Liver (tissue), 9 donors: Measurements from ENCODE around the gene XXYLT1. TPM values are rescaled to one million over a fixed set of nuclear protein-coding genes. Genes with fewer than 3 reads are reported as not detected.

ENCODE experiments used
- DNase-seq: peaks from one replicate; pipeline ENCODE4 v3.0.0-alpha.2; 2017; ENCODE audit warnings: low spot score
- H3K27ac ChIP-seq, 2 donors: one replicate each; pipeline ENCODE4 v1.7.0; 2013; ENCODE audit warnings: inconsistent platforms in 2 of 2, low read length in 2 of 2, control low read depth in 1 of 2, low read depth in 1 of 2, mild to moderate bottlenecking in 1 of 2
- H3K27me3 ChIP-seq, 4 donors: one replicate each; pipeline versions ENCODE4 v1.6.1 to v1.7.0; 2013; ENCODE audit warnings: low read length in 3 of 4, inconsistent platforms in 1 of 4, mild to moderate bottlenecking in 1 of 4, moderate library complexity in 1 of 4; ENCODE audit not compliant: control insufficient read depth in 4 of 4, insufficient read depth in 4 of 4
- H3K36me3 ChIP-seq, 4 donors: one replicate each; pipeline versions ENCODE4 v1.6.1 to v1.7.0; 2013; ENCODE audit warnings: low read length in 3 of 4, mild to moderate bottlenecking in 3 of 4, low read depth in 1 of 4, moderate library complexity in 1 of 4; ENCODE audit not compliant: control insufficient read depth in 4 of 4, insufficient read depth in 3 of 4
- H3K4me1 ChIP-seq, 4 donors: one replicate each; pipeline versions ENCODE4 v1.6.1 to v1.7.0; 2013; ENCODE audit warnings: low read length in 3 of 4, mild to moderate bottlenecking in 3 of 4, moderate library complexity in 1 of 4; ENCODE audit not compliant: control insufficient read depth in 4 of 4, insufficient read depth in 4 of 4
- H3K4me3 ChIP-seq, 3 donors: one replicate each; pipeline versions ENCODE4 v1.6.1 to v1.7.0; 2013; ENCODE audit warnings: low read length in 3 of 3, control low read depth in 1 of 3, low read depth in 1 of 3, mild to moderate bottlenecking in 1 of 3
- H3K9ac ChIP-seq, 2 donors: one replicate each; pipeline ENCODE4 v1.7.0; 2013; ENCODE audit warnings: low read length in 2 of 2, mild to moderate bottlenecking in 2 of 2, moderate library complexity in 2 of 2, control low read depth in 1 of 2, low read depth in 1 of 2
- H3K9me3 ChIP-seq, 4 donors: one replicate each; pipeline versions ENCODE4 v1.6.1 to v1.7.0; 2013; ENCODE audit warnings: low read length in 3 of 4; ENCODE audit not compliant: control insufficient read depth in 4 of 4
- ATF3 ChIP-seq: IDR thresholded peaks from 2 replicates; pipeline ENCODE4 v1.6.1; 2016; ENCODE audit warnings: antibody characterized with exemption
- EGR1 ChIP-seq, 2 donors: IDR thresholded peaks; 2 replicates each; pipeline ENCODE4 v1.6.1; 2016 to 2018; ENCODE audit warnings: antibody characterized with exemption in 2 of 2, low read depth in 2 of 2
- FOXA1 ChIP-seq: IDR thresholded peaks from 2 replicates; pipeline ENCODE4 v1.6.1; 2016; ENCODE audit warnings: antibody characterized with exemption
- FOXA2 ChIP-seq: IDR thresholded peaks from 2 replicates; pipeline ENCODE4 v1.6.1; 2016; ENCODE audit warnings: antibody characterized with exemption
- GABPA ChIP-seq, 2 donors: IDR thresholded peaks in 1 of 2; conservative IDR thresholded peaks in 1 of 2; 2 replicates each; pipeline ENCODE4 v1.6.1; 2016; ENCODE audit warnings: antibody characterized with exemption in 2 of 2, mild to moderate bottlenecking in 1 of 2, moderate library complexity in 1 of 2
- HNF4A ChIP-seq, 2 donors: conservative IDR thresholded peaks; 2 replicates each; pipeline ENCODE4 v1.6.1; 2016; ENCODE audit warnings: antibody characterized with exemption in 2 of 2, mild to moderate bottlenecking in 2 of 2
- HNF4G ChIP-seq: IDR thresholded peaks from 2 replicates; pipeline ENCODE4 v1.6.1; 2016; ENCODE audit warnings: antibody characterized with exemption
- JUND ChIP-seq, 2 donors: IDR thresholded peaks; 2 replicates each; pipeline ENCODE4 v1.6.1; 2016; ENCODE audit warnings: antibody characterized with exemption in 2 of 2
- MAX ChIP-seq: IDR thresholded peaks from 2 replicates; pipeline ENCODE4 v1.6.1; 2016; ENCODE audit warnings: antibody characterized with exemption
- NR2F2 ChIP-seq: IDR thresholded peaks from 2 replicates; pipeline ENCODE4 v1.6.1; 2016; ENCODE audit warnings: antibody characterized with exemption
- RAD21 ChIP-seq, 2 donors: IDR thresholded peaks; 2 replicates each; pipeline ENCODE4 v1.6.1; 2016; ENCODE audit warnings: antibody characterized with exemption in 2 of 2, mild to moderate bottlenecking in 2 of 2
- REST ChIP-seq: IDR thresholded peaks from 2 replicates; pipeline ENCODE4 v1.6.1; 2016; ENCODE audit warnings: antibody characterized with exemption, mild to moderate bottlenecking
- RXRA ChIP-seq, 2 donors: IDR thresholded peaks; 2 replicates each; pipeline ENCODE4 v1.6.1; 2017 to 2018; ENCODE audit warnings: antibody characterized with exemption in 2 of 2, mild to moderate bottlenecking in 1 of 2
- SP1 ChIP-seq: IDR thresholded peaks from 2 replicates; pipeline ENCODE4 v1.6.1; 2018; ENCODE audit warnings: antibody characterized with exemption, mild to moderate bottlenecking
- TAF1 ChIP-seq: conservative IDR thresholded peaks from 2 replicates; pipeline ENCODE4 v1.6.1; 2016; ENCODE audit warnings: antibody characterized with exemption, mild to moderate bottlenecking
- YY1 ChIP-seq: IDR thresholded peaks from 2 replicates; pipeline ENCODE4 v1.6.1; 2016; ENCODE audit warnings: antibody characterized with exemption, mild to moderate bottlenecking
- WGBS: extraction: QIAGEN DNeasy Blood & Tissue Kit; methylation state at CpG from one replicate; pipeline ENCODE4 v1.1.7; 2013; 5-methylcytosine and 5-hydroxymethylcytosine counted together
- polyA plus RNA-seq, 2 donors: library from polyadenylated mRNA; stranded (reverse) in 1 of 2; unstranded in 1 of 2; fragments of 200-250 nt in 1 of 2; fragments of >200 nt in 1 of 2; fragmentation: Nextera tagmentation in 1 of 2; extraction: Ambion mirVana in 1 of 2; gene quantifications; one replicate each; pipeline versions ENCODE4 v1.2.1 to v1.2.3, GENCODE V29; 2013 to 2015
- total RNA-seq, 2 donors: library from RNA; depleted of rRNA; stranded (reverse); fragments of >200 nt; gene quantifications; one replicate each; pipeline ENCODE4 v1.2.3, GENCODE V29; 2014
- TF ChIP-seq, protein P1 (sequence below): fragments of 150-350 bp; IDR thresholded peaks from 2 replicates; pipeline ENCODE4 v1.5.1; 2017; ENCODE audit warnings: improper control_type of control experiment, low read depth, low read length; ENCODE audit not compliant: missing input control
- TF ChIP-seq, protein P2 (sequence below): IDR thresholded peaks from 2 replicates; pipeline ENCODE4 v1.6.1; 2016; ENCODE audit warnings: antibody characterized with exemption
- donor health status: healthy.
- donor health status: healthy.
- donor health status: healthy.
- donor health status: healthy.
- donor health status: healthy.

Gene XXYLT1
- total and polyA plus RNA-seq, 4 donors: 0.93 to 7.6 (median 2.8) TPM

DNA sequence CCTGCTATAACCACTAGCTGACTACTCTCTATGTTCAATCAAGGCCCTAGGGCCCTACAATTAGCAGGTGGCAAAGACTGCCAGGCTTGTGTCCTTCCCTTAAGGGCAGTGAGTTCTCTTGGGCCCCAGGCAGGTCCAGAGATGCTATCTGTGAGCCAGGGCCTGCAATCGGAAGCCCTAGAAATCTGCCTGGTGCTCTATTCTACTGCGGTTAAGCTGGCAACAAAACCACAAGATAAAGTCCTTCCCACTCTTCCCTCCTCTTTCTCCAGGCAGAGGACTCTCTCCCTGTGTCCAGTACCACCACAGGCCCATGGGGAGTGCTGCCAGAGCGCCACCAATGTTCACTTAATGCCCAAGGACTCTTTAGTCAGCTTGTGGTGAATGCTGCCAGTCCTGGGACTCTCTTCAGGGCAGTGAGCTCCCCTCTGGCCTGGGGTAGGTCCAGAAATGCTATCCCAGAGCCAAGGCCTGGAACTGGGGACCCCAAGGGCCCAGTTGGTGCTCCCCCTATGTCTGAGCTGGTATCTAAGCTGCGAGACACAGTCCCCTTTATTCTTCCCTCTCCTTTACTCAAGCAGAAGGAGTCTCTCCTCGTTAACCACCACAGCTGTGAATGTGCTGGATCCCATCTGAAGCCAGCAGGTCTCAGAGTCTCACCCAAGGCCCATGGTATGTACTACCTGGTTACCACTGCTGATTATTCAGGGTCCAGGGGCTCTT is 34.7 kb downstream of the XXYLT1 start:
- H3K27ac ChIP-seq: no peak overlapping the region
- TF ChIP-seq HNF4G (no peak), GABPA (IDR thresholded peaks at IDR 0.05 in 1 of 2, conservative IDR thresholded peaks at IDR 0.05 in 1 of 2) (no peak), NR2F2 (no peak), JUND (IDR thresholded peaks at IDR 0.05) (no peak), EGR1 (IDR thresholded peaks at IDR 0.05; ENCODE audit: low read depth in 2 of 2) (no peak), SP1 (no peak), ATF3 (no peak), FOXA1 (no peak), FOXA2 (no peak), MAX (no peak), RXRA (IDR thresholded peaks at IDR 0.05) (no peak), RAD21 (IDR thresholded peaks at IDR 0.05) (no peak), TAF1 (no peak), REST (no peak), HNF4A (conservative IDR thresholded peaks at IDR 0.05) (no peak), YY1 (no peak)
- TF ChIP-seq, protein P1, sequence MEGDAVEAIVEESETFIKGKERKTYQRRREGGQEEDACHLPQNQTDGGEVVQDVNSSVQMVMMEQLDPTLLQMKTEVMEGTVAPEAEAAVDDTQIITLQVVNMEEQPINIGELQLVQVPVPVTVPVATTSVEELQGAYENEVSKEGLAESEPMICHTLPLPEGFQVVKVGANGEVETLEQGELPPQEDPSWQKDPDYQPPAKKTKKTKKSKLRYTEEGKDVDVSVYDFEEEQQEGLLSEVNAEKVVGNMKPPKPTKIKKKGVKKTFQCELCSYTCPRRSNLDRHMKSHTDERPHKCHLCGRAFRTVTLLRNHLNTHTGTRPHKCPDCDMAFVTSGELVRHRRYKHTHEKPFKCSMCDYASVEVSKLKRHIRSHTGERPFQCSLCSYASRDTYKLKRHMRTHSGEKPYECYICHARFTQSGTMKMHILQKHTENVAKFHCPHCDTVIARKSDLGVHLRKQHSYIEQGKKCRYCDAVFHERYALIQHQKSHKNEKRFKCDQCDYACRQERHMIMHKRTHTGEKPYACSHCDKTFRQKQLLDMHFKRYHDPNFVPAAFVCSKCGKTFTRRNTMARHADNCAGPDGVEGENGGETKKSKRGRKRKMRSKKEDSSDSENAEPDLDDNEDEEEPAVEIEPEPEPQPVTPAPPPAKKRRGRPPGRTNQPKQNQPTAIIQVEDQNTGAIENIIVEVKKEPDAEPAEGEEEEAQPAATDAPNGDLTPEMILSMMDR: no peak
- TF ChIP-seq, protein P2, sequence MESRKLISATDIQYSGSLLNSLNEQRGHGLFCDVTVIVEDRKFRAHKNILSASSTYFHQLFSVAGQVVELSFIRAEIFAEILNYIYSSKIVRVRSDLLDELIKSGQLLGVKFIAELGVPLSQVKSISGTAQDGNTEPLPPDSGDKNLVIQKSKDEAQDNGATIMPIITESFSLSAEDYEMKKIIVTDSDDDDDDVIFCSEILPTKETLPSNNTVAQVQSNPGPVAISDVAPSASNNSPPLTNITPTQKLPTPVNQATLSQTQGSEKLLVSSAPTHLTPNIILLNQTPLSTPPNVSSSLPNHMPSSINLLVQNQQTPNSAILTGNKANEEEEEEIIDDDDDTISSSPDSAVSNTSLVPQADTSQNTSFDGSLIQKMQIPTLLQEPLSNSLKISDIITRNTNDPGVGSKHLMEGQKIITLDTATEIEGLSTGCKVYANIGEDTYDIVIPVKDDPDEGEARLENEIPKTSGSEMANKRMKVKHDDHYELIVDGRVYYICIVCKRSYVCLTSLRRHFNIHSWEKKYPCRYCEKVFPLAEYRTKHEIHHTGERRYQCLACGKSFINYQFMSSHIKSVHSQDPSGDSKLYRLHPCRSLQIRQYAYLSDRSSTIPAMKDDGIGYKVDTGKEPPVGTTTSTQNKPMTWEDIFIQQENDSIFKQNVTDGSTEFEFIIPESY: no peak
- H3K36me3 ChIP-seq: peaks cover 0 to 3% (median 0%) of the 10 kb centered on the region in 4 donors
- H3K9me3 ChIP-seq: peaks cover 3 to 12% (median 7%) of the 10 kb centered on the region in 4 donors
- no peaks in the 10 kb centered on the region for H3K27me3 ChIP-seq
- 98% methylated on average over 5 of the region's 5 CpGs for WGBS
- H3K4me3 ChIP-seq: peak overlapping the region in 1 of 3 donors; percentile 1
- no peak overlapping the region for H3K9ac ChIP-seq
- no peak for DNase-seq
- H3K4me1 ChIP-seq: no peaks in the 10 kb centered on the region
